ENCODE results near the gene SPDYC. TPM values are rescaled to one million over a fixed set of nuclear protein-coding genes. Genes with fewer than 3 reads are reported as not detected.

Gene SPDYC
- total RNA-seq = not detected

- no peak for ATAC-seq (ENCODE audit: insufficient number of reproducible peaks, low FRiP score, low read depth)
- Histone ChIP-seq H3K9me3 (no peaks in the 10 kb centered on the region), H3K36me3 (no peaks in the 10 kb centered on the region), H3K4me3 (no peak within 1 kb of the TSS), H3K4me1 (ENCODE audit: control insufficient read depth in 1 of 2, low read depth in 2 of 2) (no peaks in the 10 kb centered on the region), H3K27ac (no peak within 1 kb of the TSS), H3K27me3 (replicated peaks; ENCODE audit: insufficient read depth) (no peaks in the 10 kb centered on the region)
- DNase-seq (ENCODE audit: low spot score) = no peak
- TF ChIP-seq CTCF (IDR thresholded peaks at IDR 0.05) = no peak
Observed at GRCh38 chr11:65170058-65170534, at the start of gene SPDYC. SPDYC (plus strand) TSS chr11:65170233; CDS start chr11:65171358, 1,125 bp downstream.

- H3K4me1 ChIP-seq (ENCODE audit: control insufficient read depth in 1 of 2, low read depth in 2 of 2) = peaks cover 18 to 36% of the 10 kb centered on the region in 2 donors
- no peaks in the 10 kb centered on the region for H3K9me3 ChIP-seq
- H3K4me3 ChIP-seq = peak overlapping the region; percentile 73
- peak overlapping the region; percentile 78 to 96 for H3K27ac ChIP-seq
- DNase-seq (ENCODE audit: low spot score) (no peak), ATAC-seq (ENCODE audit: insufficient number of reproducible peaks, low FRiP score, low read depth) (no peak)
- no peak for TF ChIP-seq CTCF (IDR thresholded peaks at IDR 0.05)
- H3K36me3 ChIP-seq = peaks cover 29% of the 10 kb centered on the region
- no peaks in the 10 kb centered on the region for H3K27me3 ChIP-seq (replicated peaks; ENCODE audit: insufficient read depth)
Observed at GRCh38 chr11:65120831-65121230, 49.2 kb upstream of the SPDYC start.

- ATAC-seq (ENCODE audit: insufficient number of reproducible peaks, low FRiP score, low read depth) = no peak
Observed at GRCh38 chr11:65121447-65121864, 48.6 kb upstream of the SPDYC start.

GRCh38 chr11:65121865-65122696 lies 48.0 kb upstream of the SPDYC start, which contains the start of the genes FAU and MRPL49:
FAU (minus strand) TSS chr11:65122134; CDS start chr11:65121813, 321 bp downstream.
MRPL49 (plus strand) TSS chr11:65122321; CDS start chr11:65122347, 26 bp downstream.
- Histone ChIP-seq H3K27me3 (replicated peaks; ENCODE audit: insufficient read depth) (no peaks in the 10 kb centered on the region), H3K9me3 (no peaks in the 10 kb centered on the region), H3K36me3 (peaks cover 41% of the 10 kb centered on the region), H3K4me3 (peak within 1 kb of the TSS; percentile 73), H3K4me1 (ENCODE audit: control insufficient read depth in 1 of 2, low read depth in 2 of 2) (peaks cover 11 to 23% of the 10 kb centered on the region in 2 donors), H3K27ac (peak within 1 kb of the TSS; percentile 78 to 96)
- ATAC-seq (ENCODE audit: insufficient number of reproducible peaks, low FRiP score, low read depth) (peak; percentile 74), DNase-seq (ENCODE audit: low spot score) (peak; percentile 93)
- TF ChIP-seq CTCF (IDR thresholded peaks at IDR 0.05) = no peak

More at GRCh38 chr11:65121447-65121864, 48.6 kb upstream of the SPDYC start:
- Histone ChIP-seq H3K27ac (peak overlapping the region; percentile 78 to 96), H3K9me3 (no peaks in the 10 kb centered on the region), H3K4me3 (peak overlapping the region; percentile 73), H3K36me3 (peaks cover 35% of the 10 kb centered on the region), H3K4me1 (ENCODE audit: control insufficient read depth in 1 of 2, low read depth in 2 of 2) (peaks cover 14 to 30% of the 10 kb centered on the region in 2 donors), H3K27me3 (replicated peaks; ENCODE audit: insufficient read depth) (no peaks in the 10 kb centered on the region)
- DNase-seq (ENCODE audit: low spot score) = no peak
- no peak for TF ChIP-seq CTCF (IDR thresholded peaks at IDR 0.05)

GRCh38 chr11:65124480-65125196 lies 45.4 kb upstream of the SPDYC start:
- TF ChIP-seq CTCF (IDR thresholded peaks at IDR 0.05) = no peak
- Histone ChIP-seq H3K4me1 (ENCODE audit: control insufficient read depth in 1 of 2, low read depth in 2 of 2) (peaks cover 11 to 22% of the 10 kb centered on the region in 2 donors), H3K27ac (no peak overlapping the region), H3K4me3 (no peak overlapping the region), H3K9me3 (no peaks in the 10 kb centered on the region), H3K27me3 (replicated peaks; ENCODE audit: insufficient read depth) (no peaks in the 10 kb centered on the region), H3K36me3 (peaks cover 64% of the 10 kb centered on the region)
- ATAC-seq (ENCODE audit: insufficient number of reproducible peaks, low FRiP score, low read depth) (no peak), DNase-seq (ENCODE audit: low spot score) (no peak)
